ENCODE results near the gene LPIN3.
A peak's percentile ranks its signal among the peaks of the same experiment; 100 is the strongest.
"Not testable (repeated sequence)": the region's sequence is repeated elsewhere in the genome, so short reads cannot be mapped to it uniquely, and the experiment has no call there.

The LPIN3 gene, protein sequence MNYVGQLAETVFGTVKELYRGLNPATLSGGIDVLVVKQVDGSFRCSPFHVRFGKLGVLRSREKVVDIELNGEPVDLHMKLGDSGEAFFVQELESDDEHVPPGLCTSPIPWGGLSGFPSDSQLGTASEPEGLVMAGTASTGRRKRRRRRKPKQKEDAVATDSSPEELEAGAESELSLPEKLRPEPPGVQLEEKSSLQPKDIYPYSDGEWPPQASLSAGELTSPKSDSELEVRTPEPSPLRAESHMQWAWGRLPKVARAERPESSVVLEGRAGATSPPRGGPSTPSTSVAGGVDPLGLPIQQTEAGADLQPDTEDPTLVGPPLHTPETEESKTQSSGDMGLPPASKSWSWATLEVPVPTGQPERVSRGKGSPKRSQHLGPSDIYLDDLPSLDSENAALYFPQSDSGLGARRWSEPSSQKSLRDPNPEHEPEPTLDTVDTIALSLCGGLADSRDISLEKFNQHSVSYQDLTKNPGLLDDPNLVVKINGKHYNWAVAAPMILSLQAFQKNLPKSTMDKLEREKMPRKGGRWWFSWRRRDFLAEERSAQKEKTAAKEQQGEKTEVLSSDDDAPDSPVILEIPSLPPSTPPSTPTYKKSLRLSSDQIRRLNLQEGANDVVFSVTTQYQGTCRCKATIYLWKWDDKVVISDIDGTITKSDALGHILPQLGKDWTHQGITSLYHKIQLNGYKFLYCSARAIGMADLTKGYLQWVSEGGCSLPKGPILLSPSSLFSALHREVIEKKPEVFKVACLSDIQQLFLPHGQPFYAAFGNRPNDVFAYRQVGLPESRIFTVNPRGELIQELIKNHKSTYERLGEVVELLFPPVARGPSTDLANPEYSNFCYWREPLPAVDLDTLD

GRCh38 chr20:41340327-41341055 is at the start of gene LPIN3:
Gene LPIN3 (plus strand): TSS chr20:41340821. CDS start chr20:41345804, 4,983 bp downstream.
- DNase-seq, result peak in 7 of 14 donors; percentile 20 to 57 (median 33)

DNA sequence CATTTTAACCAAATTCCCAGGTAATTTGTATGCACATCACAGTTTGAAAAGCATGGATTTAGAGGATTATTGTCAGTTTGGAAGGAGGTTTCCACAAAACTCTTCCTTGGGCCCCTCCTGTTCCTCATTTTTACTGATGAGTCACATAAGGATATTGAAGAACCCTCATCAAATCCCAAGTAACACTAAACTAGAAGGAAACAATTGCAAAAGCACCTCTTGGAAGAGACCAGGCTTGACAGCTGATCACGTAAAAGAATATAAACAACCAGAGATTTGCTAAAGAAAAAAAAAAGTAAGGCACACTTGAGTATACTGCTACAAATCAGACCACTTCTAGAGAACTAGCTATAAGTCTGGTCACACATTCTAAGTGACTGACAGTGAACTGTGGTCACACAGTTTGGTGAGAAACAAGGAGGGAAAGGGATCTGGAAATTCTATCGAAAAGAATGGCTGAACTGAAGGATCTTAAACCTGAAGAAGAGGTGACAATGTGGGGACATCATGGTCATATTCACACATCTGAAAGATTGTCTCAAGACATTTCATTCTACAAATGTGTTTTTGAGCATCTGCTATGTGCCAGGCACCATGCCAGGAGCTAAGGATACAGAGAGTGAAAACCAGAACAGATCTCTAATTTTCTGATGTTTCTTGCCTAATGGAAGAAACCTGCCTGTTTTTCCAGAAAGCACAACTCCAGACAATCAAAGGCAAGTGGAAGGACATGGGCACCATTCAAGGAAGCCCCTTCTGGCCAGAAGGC is 47.2 kb upstream of the LPIN3 start:
- DNase-seq, result peak in 1 of 14 donors; percentile 56

- DNase-seq, result no peak
Measured at GRCh38 chr20:41299899-41300298, 40.7 kb upstream of the LPIN3 start.

GRCh38 chr20:41300383-41300782 is 40.2 kb upstream of the LPIN3 start:
- no peak for DNase-seq

DNA sequence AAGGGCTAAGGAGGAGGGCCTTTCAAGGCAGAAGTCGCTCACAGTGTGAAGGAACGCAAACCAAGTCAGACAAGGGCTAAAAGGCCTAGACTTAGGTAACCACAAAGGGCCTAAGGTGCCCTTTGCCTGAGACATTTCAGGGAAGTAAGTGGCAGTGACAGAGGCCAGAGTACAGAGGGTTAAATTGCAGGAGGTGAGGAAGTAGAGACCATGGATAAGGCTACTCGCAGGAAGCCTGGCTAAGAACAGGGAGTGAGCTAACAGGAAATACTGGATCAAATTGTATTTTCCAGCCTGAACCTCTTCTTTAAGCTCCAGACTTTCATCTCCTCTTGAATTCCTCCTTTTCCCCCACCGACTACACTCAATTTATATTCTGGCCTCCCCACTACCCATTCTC is 39.7 kb upstream of the LPIN3 start:
- no peak for DNase-seq

- no peak for DNase-seq
Measured at GRCh38 chr20:41304002-41304401, 36.6 kb upstream of the LPIN3 start.

DNA sequence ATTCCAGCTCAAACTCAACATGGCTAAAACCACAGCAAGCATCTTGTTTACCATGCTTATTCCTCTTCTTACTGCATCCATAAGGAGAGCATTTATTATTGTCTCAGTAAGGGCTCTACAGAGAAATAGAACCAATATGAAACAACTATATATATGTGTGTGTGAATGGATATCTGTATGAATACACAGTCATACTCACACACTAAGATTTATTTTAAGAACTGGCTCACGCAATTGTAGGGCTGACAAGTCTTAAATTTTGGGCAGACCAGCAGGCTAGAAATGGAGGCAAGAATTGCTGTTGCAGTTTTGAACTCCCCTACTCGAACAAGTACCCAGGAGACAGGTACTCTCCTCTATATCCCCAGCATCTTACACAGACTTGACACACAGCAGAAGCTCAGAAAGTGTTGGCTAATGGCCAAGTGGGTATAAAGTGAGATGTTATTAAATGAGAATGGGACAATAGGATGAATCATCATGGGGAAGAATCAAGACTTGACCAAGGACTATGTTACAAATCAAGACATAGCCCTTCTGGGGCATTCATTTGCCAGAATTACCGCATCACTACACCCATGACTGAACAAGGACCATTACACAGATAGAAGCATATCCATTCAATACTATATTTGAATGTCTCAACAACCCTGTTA is 36.1 kb upstream of the LPIN3 start:
- DNase-seq, result no peak

GRCh38 chr20:41306061-41306727 is 34.4 kb upstream of the LPIN3 start:
- DNase-seq, result no peak

GRCh38 chr20:41307021-41307420 is 33.6 kb upstream of the LPIN3 start:
- DNase-seq, result no peak

- no peak for DNase-seq
Measured at GRCh38 chr20:41308290-41308711, 32.3 kb upstream of the LPIN3 start.

DNA sequence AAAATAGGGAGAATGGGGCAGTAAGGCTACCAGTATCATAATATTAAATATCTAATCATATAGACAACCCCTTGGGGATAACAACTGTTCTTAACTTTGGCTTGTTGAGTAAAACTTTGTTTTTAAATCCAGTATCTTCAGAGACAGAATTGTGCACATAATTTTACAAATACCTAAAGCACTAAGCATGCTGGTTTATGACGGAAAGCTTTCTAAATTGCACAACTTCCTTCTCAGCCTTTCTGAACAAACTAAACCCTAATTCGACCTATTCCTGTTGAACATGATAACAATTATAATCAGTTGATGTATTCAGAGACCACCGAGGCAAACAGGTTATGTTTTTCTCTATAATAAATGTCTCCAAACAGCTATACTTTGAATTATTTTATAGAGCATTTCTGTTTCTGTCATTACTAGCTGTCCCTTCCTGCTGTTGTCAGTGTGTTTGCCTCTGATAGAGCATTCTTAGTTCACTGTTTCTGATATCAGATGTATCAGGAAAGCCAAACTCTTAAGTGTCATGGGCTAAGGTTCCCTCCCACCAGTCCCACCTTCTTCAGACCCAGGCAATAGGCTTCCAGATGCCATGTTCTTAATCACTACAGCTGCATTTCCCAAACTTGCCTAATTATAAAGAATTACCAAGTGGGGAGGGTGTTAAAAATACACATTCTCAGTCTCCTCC is 31.8 kb upstream of the LPIN3 start:
- no peak for DNase-seq

- no peak for DNase-seq
Measured at GRCh38 chr20:41309817-41310216, 30.8 kb upstream of the LPIN3 start.

DNA sequence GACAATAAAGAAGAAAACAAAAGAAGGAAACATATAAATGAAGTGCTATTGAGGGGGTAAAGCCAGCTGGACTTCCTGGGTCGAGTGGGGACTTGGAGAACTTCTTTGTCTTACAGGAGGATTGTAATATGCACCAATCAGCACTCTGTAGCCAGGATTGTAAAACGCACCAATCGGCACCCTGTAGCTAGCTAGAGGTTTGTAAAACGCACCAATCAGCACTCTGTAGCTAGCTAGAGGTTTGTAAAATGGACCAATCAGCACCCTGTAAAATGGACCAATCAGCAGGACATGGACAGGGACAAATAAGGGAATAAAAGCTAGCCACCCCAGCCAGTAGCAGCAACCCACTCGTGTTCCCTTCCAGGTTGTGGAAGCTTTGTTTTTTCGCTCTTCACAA is 28.6 kb upstream of the LPIN3 start:
- not testable (repeated sequence) for DNase-seq

GRCh38 chr20:41314386-41314785 is 26.2 kb upstream of the LPIN3 start:
- no peak for DNase-seq

- peak in 1 of 14 donors; percentile 35 for DNase-seq
Measured at GRCh38 chr20:41316051-41316450, 24.6 kb upstream of the LPIN3 start.

- DNase-seq, result peak in 13 of 14 donors; percentile 37 to 85 (median 71)
Measured at GRCh38 chr20:41316602-41317545, 23.7 kb upstream of the LPIN3 start.

- DNase-seq, result peak; percentile 76 to 99 (median 94)
Measured at GRCh38 chr20:41317546-41318270, 22.9 kb upstream of the LPIN3 start, which contains the start of gene ZHX3. Gene ZHX3 (minus strand): TSS chr20:41317731. CDS start chr20:41204916, 112,815 bp downstream.

DNA sequence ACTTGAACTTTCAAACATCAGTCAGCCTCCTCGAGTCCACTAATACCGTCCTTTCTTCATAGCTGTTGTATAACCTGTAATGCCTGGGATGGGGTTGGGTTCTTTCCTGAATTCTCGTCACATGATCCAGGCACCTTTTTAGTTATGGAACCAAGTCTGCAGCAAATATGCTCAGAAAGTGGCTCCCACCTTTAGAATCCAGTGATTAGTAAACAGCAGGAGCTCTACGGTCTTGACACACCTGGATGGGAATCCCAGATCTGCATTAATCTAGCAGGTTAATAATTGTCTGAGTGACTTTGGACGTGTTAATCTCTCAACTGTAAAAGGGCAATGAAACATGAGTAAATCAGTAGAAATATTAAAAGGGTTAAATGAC is 22.4 kb upstream of the LPIN3 start:
- no peak for DNase-seq
